ES-I3 (cell line): ENCODE measurements around the gene TTC27.

Experiments
- H3K36me3 ChIP-seq: 2 replicates; pipeline ENCODE4 v1.6.1; 2013; ENCODE audit warnings: mild to moderate bottlenecking, low read length, control low read depth, moderate library complexity; ENCODE audit not compliant: insufficient read depth
- H3K4me1 ChIP-seq: 2 replicates; pipeline ENCODE4 v1.6.1; 2013; ENCODE audit warnings: mild to moderate bottlenecking, control low read depth, low read length; ENCODE audit not compliant: insufficient read depth
- H3K9ac ChIP-seq: 2 replicates; pipeline ENCODE4 v1.6.1; 2013; ENCODE audit warnings: low read depth, mild to moderate bottlenecking, low read length, moderate library complexity
- H3K9me3 ChIP-seq: 2 replicates; pipeline ENCODE4 v1.6.1; 2013; ENCODE audit warnings: mild to moderate bottlenecking, low read length, moderate library complexity; ENCODE audit not compliant: control insufficient read depth, insufficient read depth

The TTC27 gene

DNA sequence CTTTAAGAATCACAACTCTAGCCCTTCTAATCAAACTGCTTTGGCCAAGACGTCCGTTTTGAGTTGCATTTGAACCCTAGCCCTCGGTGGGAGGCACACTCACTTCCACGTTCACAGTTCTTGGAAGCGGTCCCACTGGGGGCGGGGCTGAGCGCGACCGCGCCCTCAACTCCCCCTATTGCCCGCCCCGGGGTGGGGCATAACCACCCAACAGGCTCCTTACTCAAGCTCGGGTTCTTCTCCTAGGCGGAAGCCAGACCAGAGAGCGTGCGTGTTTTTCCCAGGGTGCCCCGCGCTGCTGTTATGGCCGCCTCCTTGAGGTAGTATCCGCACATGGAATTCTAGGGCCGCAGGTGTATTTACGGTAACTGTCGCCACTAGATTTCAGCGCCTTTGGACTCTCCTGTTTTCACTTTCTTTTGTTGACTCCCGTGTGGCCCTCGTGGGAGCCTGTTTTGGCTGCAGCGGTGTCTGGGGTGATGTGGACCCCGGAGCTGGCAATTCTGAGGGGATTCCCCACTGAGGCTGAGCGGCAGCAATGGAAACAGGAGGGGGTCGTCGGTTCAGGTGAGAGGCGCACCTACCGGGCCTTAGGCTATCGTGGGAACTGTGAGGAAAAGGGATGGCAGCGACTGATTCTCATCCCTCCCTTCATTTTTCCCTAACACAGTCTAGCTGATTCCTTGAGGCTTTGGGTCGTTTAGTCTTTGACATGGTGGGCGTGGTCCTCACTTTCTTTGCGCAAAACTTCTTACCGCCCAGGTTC is at the start of gene TTC27:
Gene TTC27 (plus strand): TSS at position 237 of the 766 bp plus-strand sequence. CDS start 243 bp downstream, at position 480.
- Histone ChIP-seq H3K9ac (peak within 1 kb of the TSS; percentile 97), H3K36me3 (no peaks in the 10 kb centered on the region), H3K9me3 (no peaks in the 10 kb centered on the region), H3K4me1 (no peaks in the 10 kb centered on the region)

DNA sequence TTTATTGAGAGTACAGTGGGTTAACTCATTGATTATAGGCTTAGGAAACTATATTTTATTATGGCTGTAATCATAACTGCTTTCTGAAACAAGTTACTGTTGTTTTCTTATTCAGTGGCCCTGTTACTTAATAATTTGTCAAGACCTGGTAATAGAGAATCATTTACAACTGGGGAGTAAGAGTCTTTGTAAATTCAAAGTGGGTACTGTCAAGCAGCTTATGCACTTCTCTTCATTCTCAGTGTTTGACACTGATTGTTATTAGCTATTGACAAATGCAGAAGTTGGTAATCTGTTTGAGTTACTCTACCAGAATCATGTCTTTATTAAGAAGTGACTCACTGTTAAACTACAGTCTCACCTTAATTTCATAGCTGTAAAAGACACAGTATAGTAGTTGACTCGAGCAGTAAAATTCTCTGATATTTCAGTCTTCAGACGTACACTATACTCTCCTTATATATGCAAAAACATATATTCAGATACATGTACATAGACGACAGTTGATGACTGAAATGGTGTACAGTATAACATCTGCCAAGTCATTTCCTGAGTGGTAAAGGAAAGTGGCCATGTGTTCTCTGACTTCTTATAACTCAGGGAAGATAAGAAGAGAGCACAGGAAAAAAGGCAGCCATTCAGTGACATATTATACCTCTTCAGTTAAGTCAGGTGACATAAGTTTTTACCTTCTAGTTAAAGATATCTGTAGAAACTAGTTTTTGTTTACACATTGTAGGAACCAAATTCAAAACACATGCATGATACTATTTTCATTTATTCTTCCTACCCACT is 36.0 kb upstream of the TTC27 start:
- Histone ChIP-seq H3K9me3 (no peaks in the 10 kb centered on the region), H3K9ac (no peak overlapping the region), H3K4me1 (no peaks in the 10 kb centered on the region), H3K36me3 (no peaks in the 10 kb centered on the region)

DNA sequence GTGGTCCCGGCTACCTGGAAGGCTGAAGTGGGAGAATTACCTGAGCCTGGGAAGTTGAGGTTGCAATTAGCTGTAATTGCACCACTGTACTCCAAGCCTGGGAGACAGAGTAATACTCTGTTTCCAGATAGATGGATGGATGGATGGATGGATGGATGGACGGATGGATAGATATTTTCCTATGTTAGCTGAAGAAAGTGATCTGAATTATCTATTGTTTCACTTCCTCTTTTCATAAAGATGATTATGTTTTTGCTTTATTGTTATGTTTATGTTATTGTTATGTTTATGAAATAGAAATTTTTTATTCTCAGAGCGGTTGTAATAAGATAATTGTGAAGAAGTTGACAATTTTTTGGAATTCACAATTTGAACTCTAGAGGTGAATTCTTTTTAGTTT is 33.3 kb upstream of the TTC27 start:
- Histone ChIP-seq H3K9ac (no peak overlapping the region), H3K4me1 (no peaks in the 10 kb centered on the region), H3K36me3 (no peaks in the 10 kb centered on the region), H3K9me3 (no peaks in the 10 kb centered on the region)

DNA sequence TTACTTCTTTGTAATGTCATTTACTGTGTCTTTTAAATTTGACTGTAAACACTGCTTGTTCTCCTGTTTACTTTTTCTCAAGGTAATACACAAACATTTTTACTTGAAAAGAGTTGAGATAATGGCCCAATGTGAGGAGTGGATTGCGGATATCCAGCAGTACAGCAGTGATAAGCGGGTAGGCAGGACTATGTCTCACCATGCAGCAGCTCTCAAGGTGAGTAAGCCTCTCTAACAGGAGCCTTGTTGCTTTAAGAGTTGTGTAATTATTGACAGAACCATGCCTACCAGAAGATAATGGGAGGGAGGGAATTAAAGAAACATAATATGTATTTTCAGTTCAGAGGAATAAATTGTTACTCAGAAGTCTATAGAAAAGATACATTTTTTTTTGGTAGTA is 16.5 kb upstream of the TTC27 start:
- no peaks in the 10 kb centered on the region for H3K4me1 ChIP-seq
- H3K9me3 ChIP-seq, result no peaks in the 10 kb centered on the region
- H3K9ac ChIP-seq, result no peak overlapping the region
- peaks cover 10% of the 10 kb centered on the region for H3K36me3 ChIP-seq

DNA sequence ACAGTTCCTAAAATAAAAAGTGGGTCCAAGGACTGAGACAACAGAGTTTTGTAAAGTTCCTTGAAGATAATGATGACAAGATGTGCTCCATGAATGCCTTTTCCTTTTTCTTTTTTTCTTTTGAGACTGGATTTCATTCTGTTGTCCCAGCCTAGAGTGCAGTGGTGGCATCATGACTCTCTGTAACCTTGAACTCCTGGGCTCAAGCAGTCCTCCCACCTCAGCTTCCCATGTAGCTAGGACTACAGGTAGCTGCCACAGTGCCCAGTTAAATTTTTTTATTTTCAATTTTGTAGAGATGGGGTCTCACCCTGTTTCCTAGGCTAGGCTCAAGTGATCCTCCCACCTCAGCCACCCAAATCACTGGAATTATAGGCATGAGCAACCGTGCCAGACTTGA is 16.1 kb upstream of the TTC27 start:
- Histone ChIP-seq H3K9me3 (no peaks in the 10 kb centered on the region), H3K36me3 (peaks cover 10% of the 10 kb centered on the region), H3K4me1 (no peaks in the 10 kb centered on the region), H3K9ac (no peak overlapping the region)

DNA sequence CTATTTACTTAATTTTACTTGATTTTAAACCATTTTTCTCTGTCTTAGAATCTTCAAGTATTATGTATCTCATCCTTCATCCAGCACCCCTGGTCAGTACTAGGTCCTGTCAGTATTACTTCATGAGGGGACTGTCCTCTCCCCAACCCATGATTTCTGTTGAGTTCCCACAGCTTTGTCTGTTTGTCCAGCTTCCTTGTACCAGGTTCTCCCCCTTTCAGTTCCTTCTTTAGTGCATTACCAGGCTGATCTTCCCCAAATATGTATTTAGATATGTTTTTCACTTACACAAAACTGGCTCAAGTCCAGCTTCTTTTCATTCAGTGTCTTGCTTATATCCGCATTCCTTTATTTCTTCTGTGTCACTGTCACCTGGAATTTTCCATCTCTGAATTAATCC is 13.8 kb upstream of the TTC27 start:
- Histone ChIP-seq H3K9me3 (no peaks in the 10 kb centered on the region), H3K9ac (no peak overlapping the region), H3K36me3 (peaks cover 11% of the 10 kb centered on the region), H3K4me1 (no peaks in the 10 kb centered on the region)

DNA sequence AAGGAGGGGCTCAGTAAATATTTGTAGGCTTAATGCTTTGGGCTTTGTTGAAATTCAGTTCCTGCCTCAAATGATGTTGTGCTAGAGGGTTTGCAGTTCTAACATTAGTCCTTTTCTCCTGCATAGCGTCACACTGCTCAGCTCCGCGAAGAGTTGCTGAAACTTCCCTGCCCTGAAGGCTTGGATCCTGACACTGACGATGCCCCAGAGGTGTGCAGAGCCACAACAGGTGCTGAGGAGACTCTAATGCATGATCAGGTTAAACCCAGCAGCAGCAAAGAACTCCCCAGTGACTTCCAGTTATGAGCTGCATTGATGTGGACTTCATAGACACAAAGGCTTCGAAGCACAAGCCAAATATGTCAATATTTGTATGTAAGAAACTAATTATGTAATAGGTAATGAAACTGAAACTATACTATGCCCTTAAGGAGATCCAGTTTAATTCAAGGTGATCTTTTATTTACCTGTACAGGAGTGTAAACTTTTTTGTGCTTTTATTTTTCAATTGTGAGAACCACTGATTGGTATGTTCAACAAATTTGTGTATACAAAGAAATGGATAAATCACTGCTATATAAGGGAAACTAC is 10.2 kb upstream of the TTC27 start:
- Histone ChIP-seq H3K9ac (no peak overlapping the region), H3K9me3 (no peaks in the 10 kb centered on the region), H3K36me3 (peaks cover 11% of the 10 kb centered on the region), H3K4me1 (no peaks in the 10 kb centered on the region)

DNA sequence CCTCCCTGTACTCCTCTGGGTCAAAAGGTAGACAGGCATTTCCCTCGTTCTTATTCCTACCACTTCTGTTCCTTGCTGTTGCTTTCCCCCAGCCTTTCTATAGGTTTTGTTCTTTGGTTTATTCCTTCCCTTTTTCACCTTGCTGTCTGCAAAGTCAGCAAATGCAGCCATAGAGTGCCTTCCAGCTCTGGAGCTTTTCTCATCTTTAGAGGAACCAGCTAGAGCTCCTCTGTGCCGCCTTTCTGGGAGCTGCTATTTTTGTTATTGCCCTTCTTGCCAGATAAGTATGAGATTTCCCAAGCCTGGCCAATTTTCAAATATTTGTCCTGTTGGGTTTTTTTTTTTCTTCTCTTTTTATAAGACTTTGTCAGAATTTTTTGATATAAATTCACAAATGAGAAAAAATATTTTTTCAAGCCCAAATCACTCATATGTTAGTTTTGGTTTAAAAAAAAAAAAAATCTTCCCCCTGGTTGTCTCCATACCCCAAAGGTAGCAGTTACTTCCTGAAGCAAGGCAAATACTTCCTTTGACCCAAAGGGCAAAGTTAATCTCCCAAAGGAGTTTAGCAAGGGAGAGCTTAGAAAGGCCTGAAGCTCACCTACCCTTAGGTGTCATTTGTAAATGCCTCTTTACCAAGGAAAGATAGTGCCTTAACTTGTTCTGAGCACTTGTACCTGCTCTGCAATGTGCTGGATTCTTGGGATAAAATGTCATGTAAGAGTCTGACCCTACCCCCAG is 5.1 kb upstream of the TTC27 start:
- Histone ChIP-seq H3K9ac (no peak overlapping the region), H3K4me1 (no peaks in the 10 kb centered on the region), H3K36me3 (no peaks in the 10 kb centered on the region), H3K9me3 (no peaks in the 10 kb centered on the region)

DNA sequence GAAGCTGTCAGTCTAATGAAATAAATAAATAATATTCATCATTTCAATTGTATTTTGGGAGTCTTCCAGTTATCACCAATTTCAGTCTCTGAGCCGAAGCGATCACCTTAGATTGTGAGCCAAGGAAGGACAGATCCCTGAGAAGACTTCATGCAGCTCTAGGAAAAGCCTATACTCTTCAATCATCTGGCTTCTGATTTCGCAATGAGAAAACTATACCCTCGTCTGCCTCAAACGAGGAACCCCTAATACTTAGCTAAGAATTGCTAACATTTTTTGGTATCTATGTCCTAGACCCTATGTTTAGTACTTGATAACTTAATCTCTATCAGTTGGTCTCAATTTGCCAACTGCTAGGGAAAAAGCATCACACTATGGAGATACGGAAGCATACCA is 4.5 kb upstream of the TTC27 start:
- Histone ChIP-seq H3K36me3 (no peaks in the 10 kb centered on the region), H3K4me1 (no peaks in the 10 kb centered on the region), H3K9ac (no peak overlapping the region), H3K9me3 (no peaks in the 10 kb centered on the region)

DNA sequence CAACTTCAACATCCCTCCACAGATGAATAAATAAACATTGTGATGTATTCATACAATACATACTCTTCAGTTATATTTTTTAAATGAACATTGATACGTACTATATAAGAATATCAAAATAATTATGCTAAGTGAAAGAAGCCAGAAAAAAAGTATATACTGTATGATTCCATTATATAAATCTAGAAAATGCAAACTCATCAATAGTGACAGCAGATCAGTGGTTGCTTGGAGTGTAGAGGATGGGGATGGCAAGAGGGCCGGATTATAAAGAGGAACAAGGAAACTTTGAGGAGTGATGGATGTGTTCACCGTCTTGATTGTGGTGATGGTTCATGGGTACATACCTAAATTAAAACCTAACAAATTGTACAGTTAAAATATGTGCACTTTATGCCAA is 3.0 kb upstream of the TTC27 start:
- Histone ChIP-seq H3K36me3 (no peaks in the 10 kb centered on the region), H3K9ac (no peak overlapping the region), H3K9me3 (no peaks in the 10 kb centered on the region), H3K4me1 (no peaks in the 10 kb centered on the region)

DNA sequence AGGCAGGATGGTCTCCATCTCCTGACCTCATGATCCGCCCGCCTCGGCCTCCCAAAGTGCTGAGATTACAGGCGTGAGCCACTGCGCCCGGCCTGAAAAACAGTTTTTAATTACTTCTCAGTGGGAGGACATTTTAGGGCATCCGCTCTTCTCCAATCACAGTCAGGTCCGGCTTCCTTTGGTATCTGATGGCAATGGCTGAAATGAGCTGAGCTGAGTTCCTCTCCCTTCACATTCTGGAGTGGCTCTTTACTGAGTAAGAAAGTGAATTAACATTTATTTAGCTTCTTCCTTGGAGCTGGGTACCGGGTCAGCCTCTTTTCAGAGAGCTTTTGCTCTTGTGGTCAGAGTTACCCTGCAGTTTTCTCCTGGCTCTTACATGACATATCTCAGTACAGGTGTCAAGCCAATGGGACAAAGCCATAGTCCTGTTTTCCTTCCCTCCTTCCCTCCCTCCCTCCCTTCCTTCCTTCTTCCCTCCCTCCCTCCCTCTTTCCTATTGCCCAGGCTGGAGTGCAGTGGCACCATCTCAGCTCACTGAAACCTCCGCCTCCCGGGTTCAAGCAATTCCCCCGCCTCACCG is 1.1 kb upstream of the TTC27 start:
- no peaks in the 10 kb centered on the region for H3K4me1 ChIP-seq
- no peaks in the 10 kb centered on the region for H3K36me3 ChIP-seq
- H3K9me3 ChIP-seq, result no peaks in the 10 kb centered on the region
- peak overlapping the region; percentile 97; the same call in 1 of the 2 replicates for H3K9ac ChIP-seq

DNA sequence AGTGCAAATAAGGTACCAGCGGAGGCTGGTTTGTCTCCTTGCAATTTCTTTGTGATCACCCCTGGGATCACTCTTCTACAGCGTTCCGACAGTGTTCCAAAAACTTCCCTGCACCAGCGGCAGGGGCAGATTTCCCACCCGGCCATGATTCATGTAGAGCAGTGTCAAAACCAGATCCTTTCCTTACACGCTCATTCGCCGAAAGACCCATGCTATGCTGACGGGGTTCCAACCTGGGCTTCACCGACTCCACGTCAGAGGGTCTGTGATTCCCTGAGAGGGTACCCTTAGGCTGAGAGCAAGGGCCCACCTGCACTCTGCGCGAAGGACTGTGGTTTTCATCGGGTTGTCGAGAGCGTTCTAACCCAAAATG is 423 bp upstream of the TTC27 start:
- Histone ChIP-seq H3K9me3 (no peaks in the 10 kb centered on the region), H3K9ac (peak overlapping the region; percentile 97), H3K36me3 (no peaks in the 10 kb centered on the region), H3K4me1 (no peaks in the 10 kb centered on the region)

DNA sequence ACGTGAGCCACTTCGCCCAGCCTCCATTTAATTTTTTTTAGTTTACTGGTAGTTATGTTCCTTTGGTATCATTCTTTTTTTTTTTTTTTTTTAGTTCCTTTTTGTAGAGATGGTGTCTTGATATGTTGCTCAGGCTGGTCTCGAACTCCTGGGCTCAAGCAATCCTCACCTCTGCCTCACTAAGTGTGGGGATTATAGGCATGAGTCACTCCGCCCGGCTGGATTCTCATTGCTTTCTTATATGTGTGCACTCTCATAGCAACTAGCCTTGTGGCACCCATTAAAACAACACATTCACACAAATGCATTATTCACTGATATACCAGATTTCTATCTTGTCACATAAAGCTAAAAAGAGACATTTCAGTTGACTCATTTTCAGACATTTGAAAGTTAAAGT is 4.2 kb downstream of the TTC27 start:
- Histone ChIP-seq H3K9ac (no peak overlapping the region), H3K9me3 (no peaks in the 10 kb centered on the region), H3K36me3 (no peaks in the 10 kb centered on the region)

DNA sequence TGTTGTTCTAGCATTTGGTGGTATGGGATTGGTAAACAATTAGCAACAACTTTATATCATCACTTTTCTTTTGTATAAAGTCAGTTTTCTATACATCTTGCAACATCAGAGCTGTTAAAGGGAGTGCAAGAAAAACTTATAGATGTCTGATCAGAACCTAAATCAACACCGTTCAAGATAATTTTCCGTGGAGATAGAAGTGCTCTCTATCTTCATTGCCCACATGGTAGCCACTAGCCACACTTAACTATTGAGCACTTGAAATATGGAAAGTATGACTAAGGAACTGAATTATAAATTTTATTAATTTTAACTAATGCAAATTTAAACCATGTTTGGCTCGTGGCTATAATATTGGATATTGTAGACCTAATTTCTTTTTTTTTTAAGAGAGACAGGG is 5.2 kb downstream of the TTC27 start:
- H3K36me3 ChIP-seq, result no peaks in the 10 kb centered on the region
- H3K4me1 ChIP-seq, result no peaks in the 10 kb centered on the region
- H3K9me3 ChIP-seq, result no peaks in the 10 kb centered on the region
- H3K9ac ChIP-seq, result no peak overlapping the region

More for the DNA sequence above, 4.2 kb downstream of the TTC27 start:
- no peaks in the 10 kb centered on the region for H3K4me1 ChIP-seq
